HPDE6-E6E7 (cell line): ENCODE data around the gene ELMOD3.
"Not testable (repeated sequence)": the region's sequence is repeated elsewhere in the genome, so short reads cannot be mapped to it uniquely, and the experiment has no call there.

Experiments
- DNase-seq: peaks from one replicate; pipeline ENCODE4 v3.0.0; 2011; ENCODE audit warnings: missing footprints; ENCODE audit errors: extremely low spot score

The ELMOD3 gene

DNA sequence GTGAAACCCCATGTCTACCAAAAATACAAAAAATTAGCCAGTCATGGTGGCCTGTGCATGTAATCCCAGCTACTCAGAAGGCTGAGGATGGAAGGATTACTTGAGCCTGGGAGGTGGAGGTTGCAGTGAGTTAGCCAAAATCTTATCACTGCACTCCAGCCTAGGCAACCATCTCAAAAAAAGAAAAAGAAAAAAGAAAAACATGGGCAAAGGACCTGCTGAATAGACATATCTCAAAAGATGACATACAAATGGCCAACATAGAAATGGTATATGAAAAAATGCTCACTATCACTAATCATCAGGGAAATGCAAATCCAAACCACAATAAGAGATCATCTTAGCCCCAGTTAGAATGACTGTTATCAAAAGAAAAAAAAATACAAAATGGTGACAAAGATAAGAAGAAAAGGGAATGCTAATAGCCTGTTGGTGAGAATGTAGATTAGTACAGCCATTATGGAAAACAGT is 25.4 kb upstream of the ELMOD3 start:
- DNase-seq: no peak

DNA sequence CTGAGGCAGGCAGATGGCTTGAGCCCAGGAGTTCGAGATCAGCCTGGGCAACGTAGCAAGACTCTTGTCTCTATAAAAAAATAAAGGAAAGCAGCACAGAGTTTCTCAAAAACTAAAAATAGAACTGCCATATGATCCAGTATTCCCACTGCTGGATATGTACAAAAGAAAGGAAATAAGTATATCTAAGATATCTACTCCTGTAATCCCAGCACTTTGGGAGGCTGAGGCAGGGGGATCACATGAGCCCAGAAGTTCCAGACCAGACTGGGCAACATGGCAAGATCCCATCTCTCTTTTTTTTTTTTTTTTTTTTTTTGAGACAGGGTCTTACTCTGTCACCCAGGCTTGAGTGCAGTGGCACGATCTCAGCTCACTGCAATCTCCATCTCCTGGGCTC is 24.9 kb upstream of the ELMOD3 start:
- not testable (repeated sequence) for DNase-seq

DNA sequence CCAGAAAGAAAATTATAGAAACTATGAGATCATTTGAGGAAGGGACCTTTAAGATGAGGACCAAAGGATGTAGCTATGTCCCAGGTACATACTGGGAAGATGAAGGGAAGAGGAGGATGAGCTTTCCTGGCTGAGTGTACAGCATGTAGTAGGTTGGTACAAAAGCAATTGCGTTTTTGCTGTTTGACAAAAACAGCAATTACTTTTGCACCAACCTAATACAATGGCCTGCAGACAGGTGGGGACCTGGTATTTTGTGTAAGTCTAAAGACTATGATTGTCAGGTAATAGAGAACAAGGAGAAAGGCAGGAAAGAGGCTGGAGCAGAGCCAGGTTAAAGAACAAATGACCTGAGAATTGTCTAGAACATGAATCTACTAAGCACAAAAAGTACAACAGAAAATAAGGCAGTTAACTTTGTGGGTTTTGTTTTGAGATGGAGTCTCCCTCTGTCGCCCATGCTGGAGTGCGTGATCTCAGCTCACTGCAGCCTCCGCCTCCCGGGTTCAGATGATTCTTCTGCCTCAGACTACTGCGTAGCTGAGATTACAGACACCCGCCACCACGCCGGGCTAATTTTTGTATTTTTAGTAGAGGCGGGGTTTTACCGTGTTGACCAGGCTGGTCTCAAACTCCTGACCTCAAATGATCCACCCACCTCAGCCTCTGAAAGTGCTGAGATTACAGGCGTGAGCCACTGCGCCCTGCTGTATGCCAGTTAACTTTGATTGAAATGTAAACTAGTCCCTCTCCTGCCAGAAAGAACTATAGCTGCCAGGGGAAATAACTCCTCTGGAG is 23.5 kb upstream of the ELMOD3 start:
- no peak for DNase-seq

DNA sequence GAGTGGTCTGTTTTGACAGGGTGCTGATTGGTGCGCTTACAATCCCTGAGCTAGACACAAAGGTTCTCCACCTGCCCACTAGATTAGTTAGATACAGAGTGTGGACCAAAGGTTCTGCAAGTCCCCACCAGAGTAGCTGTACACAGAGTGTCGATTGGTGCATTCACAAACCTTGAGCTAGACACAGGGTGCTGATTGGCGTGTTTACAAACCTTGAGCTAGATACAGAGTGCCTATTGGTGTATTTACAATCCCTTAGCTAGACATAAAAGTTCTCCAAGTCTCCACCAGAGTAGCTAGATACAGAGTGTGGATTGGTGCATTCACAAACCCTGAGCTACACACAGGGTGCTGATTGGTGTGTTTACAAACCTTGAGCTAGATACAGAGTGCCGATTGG is 20.7 kb upstream of the ELMOD3 start:
- DNase-seq: not testable (repeated sequence)

DNA sequence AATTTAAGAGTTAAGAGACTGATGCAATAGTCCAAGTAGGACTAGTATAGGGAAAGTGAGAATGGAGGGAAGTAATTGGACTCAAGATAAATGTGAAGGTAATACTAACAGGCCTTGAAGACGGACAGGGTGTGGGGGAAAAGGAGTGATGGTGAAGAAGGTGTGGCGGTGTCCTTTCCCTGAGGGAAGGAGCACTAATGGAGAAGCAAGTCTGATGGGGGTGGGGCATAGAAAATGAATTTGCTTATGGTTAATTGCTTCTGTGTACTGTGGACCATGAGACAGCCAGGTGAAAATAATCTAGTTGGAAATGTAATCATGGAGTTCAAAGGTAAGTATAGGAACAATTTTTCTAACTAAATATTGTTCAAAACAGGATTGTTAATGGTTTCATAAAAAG is 19.6 kb upstream of the ELMOD3 start:
- DNase-seq: no peak

DNA sequence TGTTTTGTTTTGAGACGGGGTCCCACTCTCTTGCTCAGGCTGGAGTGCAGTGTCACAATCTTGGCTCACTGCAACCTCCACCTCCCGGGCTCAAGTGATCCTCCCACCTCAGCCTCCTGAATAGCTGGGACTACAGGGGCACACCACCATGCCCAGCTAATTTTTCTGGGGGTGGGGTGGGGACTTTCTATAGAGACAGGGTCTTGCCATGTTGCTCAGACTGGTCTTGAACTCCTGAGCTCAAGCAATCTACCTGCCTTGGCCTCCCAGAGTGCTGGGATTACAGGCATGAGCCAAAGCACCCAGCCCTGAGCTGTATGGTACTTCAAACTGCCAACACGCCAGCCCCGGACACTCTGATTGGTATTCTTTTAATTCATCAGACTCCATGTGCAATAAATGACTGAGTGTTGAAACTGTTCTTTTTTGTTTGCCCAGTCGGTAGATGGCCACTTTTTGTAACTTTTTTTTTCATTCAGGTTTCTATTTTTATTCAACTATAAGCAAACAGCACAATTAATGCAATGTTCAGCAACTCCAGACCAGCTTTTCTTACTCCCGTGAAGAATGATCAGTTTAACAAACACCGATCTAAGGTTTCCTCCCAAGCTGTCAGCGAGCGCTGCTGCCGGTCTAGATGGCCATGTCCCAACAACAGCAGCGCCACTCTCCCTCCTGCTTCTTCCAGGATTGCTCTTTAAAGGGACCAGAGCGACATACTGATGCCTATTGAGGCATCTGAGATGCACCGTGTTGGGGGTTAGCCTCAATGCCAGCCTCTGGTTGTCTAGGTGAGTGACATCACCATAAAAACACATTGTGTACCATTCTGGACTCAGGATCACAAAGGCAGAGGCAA is 14.3 kb upstream of the ELMOD3 start:
- no peak for DNase-seq

DNA sequence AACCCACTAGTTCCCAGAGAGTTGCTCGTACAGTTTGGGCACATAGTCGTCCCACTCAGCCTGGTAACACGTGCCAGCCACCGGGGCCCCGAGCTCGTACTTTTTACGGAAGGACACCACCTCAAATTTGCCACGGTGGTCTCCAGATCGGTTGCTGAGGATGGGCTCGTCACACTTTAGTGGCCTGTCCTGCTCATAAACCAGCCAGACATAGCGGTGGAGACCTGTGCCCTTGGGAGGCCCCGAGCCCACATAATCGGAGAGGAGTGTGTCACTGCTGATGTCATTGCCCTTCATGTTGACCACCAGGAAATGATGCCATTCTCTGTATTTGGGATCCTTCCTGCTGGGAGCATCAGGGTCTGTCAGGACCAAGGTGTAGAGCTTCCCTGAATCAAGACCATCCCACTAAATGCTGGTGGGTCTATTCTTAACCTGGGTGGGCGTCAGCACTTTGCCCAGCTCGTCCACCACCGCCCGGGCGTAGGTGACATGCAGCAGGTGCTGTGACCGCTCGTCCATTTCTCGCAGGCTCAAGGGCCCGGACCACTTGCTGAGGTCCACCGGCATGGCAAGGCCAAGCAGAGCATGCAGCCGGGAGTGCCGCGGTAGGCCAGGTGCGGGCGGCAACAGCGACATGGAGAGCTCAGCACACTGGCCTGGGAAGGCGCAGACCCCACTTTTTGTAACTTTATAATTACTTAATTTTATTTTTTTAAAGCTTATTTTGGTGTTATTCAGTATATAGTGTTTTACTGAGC is 13.1 kb upstream of the ELMOD3 start:
- DNase-seq: no peak

DNA sequence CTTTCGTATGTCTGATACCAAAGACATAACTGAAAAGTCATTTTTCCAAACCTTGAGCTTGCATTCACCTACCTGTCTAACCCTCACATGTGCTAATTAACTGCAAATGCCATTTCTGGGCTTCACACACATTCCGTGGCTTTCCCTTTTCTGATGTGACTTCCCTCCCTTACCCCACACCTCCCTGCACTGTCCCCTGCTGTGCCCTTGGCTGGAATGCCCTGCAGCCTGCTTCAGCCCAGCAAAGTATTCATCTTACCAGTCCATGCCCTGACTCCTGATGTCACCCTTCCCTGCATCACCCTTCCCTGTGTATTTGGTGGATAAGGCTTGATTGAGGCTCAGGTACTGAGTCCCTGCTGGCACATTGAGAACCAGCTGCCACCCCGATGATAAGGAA is 12.4 kb upstream of the ELMOD3 start:
- DNase-seq: no peak

DNA sequence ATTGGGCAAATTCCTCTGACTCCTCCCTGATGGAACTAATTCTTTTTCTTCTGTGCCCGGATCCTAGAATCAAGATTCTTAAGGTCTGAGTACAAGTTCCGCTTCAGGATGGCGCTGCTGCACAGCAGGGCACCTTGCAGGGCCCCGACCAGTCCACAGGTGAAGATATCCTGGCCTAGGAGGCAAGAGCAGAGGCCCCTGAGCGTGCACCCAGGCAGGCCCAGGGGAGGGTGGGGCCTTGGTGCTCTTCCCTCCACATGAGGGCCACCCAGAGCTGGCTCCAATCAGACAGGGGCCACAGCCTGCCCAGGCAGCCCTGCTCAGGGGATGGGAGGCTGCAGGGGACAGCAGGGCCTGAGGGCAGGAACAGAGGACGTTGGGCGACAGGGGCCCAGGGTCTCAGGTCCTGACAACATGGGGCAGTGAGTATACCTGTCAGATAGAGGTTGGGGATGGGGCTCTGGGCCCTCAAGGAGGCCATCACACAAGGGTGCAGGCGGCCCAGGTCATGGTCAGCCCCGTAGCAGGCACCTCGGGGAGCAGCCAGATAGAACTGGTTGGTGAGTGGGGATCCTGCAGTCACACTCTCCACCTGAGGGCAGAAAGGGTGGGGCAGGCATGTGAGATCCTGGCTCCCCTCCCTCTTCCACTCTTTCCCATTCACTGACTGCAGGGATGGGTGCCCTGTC is 11.2 kb upstream of the ELMOD3 start:
- DNase-seq: not testable (repeated sequence)

DNA sequence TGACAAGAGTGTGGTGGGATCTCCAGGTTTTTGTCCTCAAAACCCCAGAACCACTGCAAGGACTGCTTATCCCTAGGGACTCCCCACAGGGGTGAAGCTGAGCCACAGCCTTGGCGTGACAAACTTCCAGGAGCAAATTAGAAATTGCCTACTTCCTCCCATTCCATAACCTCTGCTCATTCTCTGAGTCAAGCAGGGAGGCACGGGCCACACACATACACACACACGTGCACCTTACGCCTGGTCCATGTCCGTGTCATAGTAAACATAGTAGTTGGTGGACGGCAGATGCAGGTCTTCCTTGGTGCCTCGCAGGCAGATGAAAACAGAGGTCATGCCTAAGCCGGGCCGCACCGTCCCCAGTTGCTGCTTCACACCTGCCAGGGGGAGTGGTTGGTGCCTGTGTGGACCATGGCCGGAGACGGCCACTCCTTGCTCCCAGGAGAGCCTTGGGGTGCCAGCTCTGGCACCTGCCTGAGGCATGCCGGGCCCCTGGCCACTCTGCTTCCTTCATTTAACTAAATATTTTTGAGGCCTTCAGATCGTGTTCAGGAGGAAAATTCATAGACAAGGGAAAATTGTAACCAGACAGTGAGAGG is 10.1 kb upstream of the ELMOD3 start:
- no peak for DNase-seq

DNA sequence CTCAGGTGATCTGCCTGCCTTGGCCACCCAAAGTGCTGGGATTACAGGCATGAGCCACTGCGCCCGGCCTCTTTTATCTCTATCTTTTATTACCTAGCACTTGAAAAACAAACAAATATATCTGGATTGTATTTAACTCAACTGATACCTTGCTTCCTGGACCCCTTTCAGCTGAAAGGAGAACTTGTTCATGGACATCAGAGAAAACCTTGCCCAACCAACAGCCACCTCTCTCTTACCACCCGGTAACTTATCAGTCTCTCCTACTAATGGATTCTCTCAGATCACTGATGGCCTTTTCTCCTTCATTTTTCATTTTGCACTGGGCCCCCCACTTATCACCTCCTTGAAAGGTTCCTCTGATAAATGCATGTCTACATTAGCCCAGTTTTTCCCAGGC is 7.0 kb upstream of the ELMOD3 start:
- no peak for DNase-seq

DNA sequence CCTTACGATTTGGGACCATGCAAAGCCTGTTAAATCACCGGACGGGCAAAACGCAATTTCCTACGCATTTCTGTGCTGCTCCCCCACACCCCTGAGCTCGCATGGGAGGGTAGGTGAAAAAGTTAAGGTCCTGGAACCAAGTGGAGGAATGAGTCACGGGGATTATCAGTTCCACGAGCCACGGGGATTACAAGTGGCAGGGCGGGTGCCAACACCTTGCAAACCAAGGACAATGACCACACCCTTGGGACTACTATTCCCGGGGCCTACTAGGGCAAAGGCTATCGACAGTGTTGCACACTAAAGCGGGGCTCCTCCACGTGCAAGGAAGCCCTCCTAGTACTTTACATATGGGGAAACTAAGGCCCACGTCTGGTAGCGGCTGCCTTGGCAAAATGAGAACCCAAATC is 688 bp upstream of the ELMOD3 start:
- peak; percentile 54 for DNase-seq

DNA sequence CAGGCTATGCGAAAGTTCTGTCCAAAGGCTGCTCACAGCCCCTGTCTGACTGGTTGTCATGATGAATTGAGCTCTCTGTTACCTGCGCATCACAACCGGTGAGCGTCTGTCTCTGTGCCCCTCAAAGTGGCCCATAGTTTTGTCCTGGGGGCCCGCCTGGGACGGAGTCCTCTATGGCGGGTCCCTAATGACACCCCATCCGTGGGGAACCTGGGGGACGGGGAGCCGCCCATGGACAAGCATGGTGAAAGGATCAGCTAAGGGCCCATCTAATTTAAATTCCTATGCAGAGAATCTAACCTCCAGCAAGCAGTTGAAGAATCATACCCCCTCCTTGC is 473 bp downstream of the ELMOD3 start:
- peak; percentile 19 for DNase-seq

DNA sequence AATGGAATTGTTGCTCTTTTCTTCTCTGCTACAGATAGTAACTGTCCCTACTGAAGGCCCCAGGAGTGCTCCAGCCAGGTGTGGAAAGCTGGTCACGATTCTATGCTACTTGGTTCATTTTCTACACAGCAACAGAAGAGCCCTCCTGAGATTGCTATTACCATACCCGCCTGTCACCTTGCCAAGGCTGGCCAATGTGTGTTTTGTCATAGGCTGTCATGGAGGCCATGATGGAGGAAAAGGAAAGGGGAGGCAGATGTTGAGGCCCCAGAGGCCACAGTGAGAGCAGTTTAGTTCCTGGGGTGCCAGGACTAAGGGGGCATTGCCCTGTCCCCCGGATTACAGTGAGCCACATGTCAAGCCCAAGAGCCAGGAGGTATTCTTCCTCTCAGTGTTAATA is 952 bp downstream of the ELMOD3 start:
- no peak for DNase-seq

DNA sequence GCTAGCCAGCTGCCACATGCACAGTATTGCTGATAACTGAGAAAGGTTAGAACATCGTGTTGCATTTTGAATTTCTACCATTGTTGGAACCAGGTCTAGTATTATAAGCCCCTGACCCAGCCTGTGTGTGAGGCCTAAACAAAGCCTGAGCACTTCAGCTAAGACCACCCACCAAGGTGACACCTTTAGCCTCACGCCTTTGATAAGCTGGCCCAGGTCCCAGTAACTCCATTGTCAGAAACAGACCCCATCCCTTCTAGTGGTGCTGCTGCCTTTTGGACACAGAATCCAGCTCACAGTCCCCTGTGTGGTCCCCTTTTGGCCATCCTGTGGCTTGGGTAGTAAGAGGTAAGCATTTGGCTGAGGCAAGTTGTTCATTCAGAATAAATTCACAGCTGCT is 1.6 kb downstream of the ELMOD3 start:
- no peak for DNase-seq

DNA sequence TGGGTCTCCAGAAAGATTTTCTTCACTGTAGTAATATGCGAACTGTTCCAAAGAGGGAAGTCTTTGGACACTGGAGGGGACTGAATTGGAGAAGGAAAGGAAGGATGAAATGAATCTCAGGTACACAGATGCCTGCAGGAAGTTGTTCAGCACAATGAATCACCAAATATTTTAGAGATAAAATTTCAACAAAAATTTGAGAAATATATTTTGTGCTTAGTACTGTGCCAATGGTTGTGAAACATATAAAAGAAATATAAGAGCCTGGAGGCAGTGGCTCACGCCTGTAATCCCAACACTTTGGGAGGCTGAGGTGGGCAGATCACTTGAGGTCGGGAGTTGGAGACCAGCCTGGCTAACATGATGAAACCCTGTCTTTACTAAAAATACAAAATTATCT is 3.2 kb downstream of the ELMOD3 start:
- no peak for DNase-seq

DNA sequence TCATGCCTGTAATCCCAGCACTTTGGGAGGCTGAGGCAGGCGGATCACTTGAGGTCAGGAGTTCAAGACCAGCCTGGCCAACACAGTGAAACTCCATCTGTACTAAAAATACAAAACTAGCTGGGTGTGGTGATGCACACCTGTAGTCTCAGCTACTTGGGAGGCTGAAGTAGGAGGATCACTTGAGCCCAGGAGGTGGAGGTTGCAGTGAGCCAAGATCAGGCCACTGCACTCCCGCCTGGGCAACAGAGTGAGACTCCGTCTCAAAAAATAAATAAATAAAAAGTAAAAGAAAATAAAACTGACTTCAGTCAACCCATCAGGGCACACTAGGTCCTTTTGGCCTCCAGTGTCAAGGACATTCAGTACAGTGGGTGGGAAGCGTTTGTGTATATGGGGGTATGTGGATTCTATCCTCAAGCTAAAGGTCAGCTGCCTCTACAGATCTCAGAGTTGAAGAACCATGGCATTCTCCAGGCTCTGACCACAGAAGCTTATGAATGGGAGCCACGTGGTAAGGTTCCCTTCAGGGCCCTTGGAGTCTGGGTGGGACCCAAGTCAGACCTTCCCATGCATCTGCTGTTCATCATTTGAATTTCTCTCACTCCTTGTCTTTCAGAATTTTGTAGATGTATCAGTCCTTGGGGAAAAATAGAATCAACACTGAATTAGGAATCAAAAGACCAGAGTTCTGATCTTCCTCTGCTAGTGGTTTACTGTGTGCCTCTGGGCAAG is 8.3 kb downstream of the ELMOD3 start:
- not testable (repeated sequence) for DNase-seq

DNA sequence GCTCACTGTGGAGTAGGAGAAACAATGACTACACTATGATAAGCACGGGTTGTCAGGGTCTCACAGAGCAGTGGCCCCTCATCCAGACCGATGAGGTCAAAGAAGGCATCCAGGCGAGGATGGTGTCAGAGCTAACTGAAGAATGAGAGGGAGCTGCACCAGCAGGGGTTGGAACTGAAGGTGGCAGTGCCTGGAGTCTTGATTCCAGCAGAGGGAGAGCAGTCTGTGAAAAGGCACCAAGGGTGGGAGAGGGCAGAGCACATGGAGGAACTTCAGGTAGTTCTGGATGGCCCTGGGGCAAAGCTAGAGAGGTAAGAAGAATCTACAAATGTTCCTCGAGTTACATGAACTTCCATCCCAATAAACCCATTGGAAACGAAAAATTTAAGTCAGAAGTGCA is 12.6 kb downstream of the ELMOD3 start:
- no peak for DNase-seq

DNA sequence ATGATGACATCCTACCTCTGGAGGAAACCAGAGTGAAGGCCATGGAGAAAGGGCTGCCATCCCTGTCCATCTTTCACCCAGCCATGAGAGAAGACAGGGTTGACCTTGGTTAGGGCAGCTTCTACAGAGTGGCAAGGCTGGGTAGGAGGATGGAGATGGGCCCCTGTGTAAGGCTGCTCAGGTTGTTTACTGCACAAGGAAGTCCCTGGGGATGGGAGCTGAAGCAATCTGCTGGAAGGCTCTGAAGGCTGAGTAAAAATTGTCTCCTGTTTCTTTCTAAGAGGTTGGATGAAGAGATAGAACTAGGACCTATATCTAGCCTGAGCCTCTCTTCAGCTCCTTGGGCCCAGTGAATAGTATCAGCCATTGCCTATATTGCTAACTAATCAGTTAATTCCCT is 14.4 kb downstream of the ELMOD3 start:
- DNase-seq: no peak

DNA sequence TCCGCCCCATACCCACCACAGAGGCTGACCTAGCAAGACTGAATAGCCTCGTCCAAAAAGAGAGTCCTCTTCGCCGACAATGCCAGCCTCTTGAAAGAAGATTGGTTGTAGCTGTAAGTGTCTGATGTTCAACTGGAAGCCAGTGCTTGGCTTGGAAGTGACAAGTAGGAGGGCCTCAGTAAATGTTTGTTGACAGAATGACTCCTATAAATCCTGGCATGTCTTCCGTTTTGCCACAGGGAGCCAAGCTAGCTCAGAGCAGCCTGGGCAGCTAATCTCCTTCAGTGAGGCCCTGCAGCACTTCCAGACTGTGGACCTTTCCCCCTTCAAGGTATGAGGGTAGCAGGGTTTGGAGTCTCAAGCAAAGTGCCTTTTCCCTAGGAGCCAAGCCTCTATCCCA is 14.9 kb downstream of the ELMOD3 start:
- DNase-seq: no peak

DNA sequence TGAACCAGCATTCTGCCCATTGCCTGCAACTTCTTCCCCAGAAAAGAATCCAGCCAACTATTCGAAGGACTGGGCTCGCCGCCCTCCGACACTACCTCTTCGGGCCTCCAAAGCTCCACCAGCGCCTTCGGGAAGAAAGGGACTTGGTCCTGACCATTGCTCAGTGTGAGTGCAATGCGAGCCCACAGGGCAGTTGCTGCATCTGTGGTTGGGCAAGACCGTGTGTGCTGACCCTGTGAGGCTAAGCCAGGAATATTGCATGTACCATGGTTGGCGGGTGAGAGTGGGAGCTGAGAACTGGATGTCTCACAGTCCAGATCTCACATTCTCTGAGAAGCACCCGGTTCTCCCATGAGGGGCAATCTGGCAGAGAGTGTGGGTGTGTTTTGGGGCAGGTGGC is 16.5 kb downstream of the ELMOD3 start:
- no peak for DNase-seq
